HCT116 (cell line): ENCODE measurements around the gene CT47C1. TPM values are rescaled to one million over a fixed set of nuclear protein-coding genes. Genes with fewer than 3 reads are reported as not detected.
"Not testable (repeated sequence)": the region's sequence is repeated elsewhere in the genome, so short reads cannot be mapped to it uniquely, and the experiment has no call there.

Experiments used
- ATAC-seq: fragments of 200-7000 bp; cut with Tn5 transposase; 2 replicates; pipeline ENCODE4 v1.9.1; 2020; ENCODE audit warnings: mild to moderate bottlenecking, moderate library complexity
- BruUV-seq: library from RNA; stranded (reverse); fragments of 400-500 nt; replicated peaks from 2 replicates; lab custom pipeline; 2021; lab: Mats Ljungman, UMichigan
- CTCF ChIA-PET: fragments of 300-600 bp; sonication (Branson Sonifier 250); formaldehyde crosslinking; loops from one replicate; lab custom pipeline; 2021; ENCODE audit warnings: antibody characterized with exemption; lab: Charles Lee
- POLR2A ChIA-PET: fragments of 300-600, 350-600 bp; sonication (Branson Sonifier 250); formaldehyde crosslinking; loops from one replicate; lab custom pipeline; 2021; ENCODE audit warnings: antibody characterized with exemption; lab: Charles Lee
- RAD21 ChIA-PET, 2 experiments: fragments of 300-600 bp; sonication (Branson Sonifier 250); formaldehyde crosslinking; loops; one replicate each; lab custom pipeline; 2023; ENCODE audit warnings: low total read pairs in 2 of 2; ENCODE audit not compliant: uncharacterized antibody in 2 of 2, unreplicated experiment in 2 of 2, low non-redundant PET in 1 of 2; lab: Charles Lee
- DNase-seq: peaks from one replicate; pipeline ENCODE4 v3.0.0-alpha.2; 2010; ENCODE audit warnings: low read depth, low spot score
- H2AFZ ChIP-seq: fragments of 200-600 bp; shearing (Covaris generic), sonication (generic); 2 replicates; pipeline ENCODE4 v1.6.1; 2017; ENCODE audit warnings: low read depth, mixed run types, mixed read lengths, antibody characterized with exemption, low read length; ENCODE audit not compliant: poor library complexity, severe bottlenecking
- H3K27ac ChIP-seq: 2 replicates; pipeline ENCODE4 v1.5.1; 2012; ENCODE audit warnings: low read depth, low read length
- H3K27me3 ChIP-seq: fragments of 200-600 bp; sonication (generic); 2 replicates; pipeline ENCODE4 v1.6.1; 2016; ENCODE audit warnings: mixed run types, low read length, mixed read lengths; ENCODE audit not compliant: insufficient read depth
- H3K36me3 ChIP-seq, 2 experiments: fragments of 200-500 bp in 1 of 2; fragments of 200-600 bp in 1 of 2; sonication (Bioruptor generic) in 1 of 2; sonication (generic) in 1 of 2; 2 replicates each; pipeline versions ENCODE4 v1.5.1 to v1.6.1; 2014 to 2016; ENCODE audit warnings: low read length in 2 of 2, inconsistent platforms in 1 of 2, mixed read lengths in 1 of 2, mixed run types in 1 of 2; ENCODE audit not compliant: insufficient read depth in 2 of 2, control insufficient read depth in 1 of 2
- H3K4me1 ChIP-seq, 2 experiments: fragments of 200-600 bp in 1 of 2; sonication (generic) in 1 of 2; 2 replicates each; pipeline versions ENCODE4 v1.5.1 to v1.6.1; 2012 to 2017; ENCODE audit warnings: low read length in 2 of 2, inconsistent platforms in 1 of 2, mild to moderate bottlenecking in 1 of 2, mixed read lengths in 1 of 2, mixed run types in 1 of 2, moderate library complexity in 1 of 2; ENCODE audit not compliant: insufficient read depth in 2 of 2, control insufficient read depth in 1 of 2
- H3K4me2 ChIP-seq: fragments of 200-600 bp; sonication (generic); 2 replicates; pipeline ENCODE4 v1.6.1; 2017; ENCODE audit warnings: mixed run types, low read length, mixed read lengths
- H3K4me3 ChIP-seq, 2 experiments: fragments of 200-600 bp in 1 of 2; sonication (generic) in 1 of 2; replicated peaks in 1 of 2; 2 replicates each; pipeline ENCODE4 v1.5.1; 2011 to 2016; ENCODE audit warnings: low read length in 2 of 2, control low read depth in 1 of 2, low read depth in 1 of 2, mild to moderate bottlenecking in 1 of 2, mixed read lengths in 1 of 2, mixed run types in 1 of 2
- H3K79me2 ChIP-seq: fragments of 200-600 bp; sonication (generic); 2 replicates; pipeline ENCODE4 v1.6.1; 2017; ENCODE audit warnings: mild to moderate bottlenecking, mixed run types, low read length, moderate library complexity, mixed read lengths; ENCODE audit not compliant: insufficient read depth
- H3K9ac ChIP-seq: fragments of 200-600 bp; sonication (generic); 2 replicates; pipeline ENCODE4 v1.6.1; 2016; ENCODE audit warnings: low read length, mixed read lengths
- H3K9me2 ChIP-seq: fragments of 200-600 bp; sonication (generic), shearing (Covaris generic); 2 replicates; pipeline ENCODE4 v1.6.1; 2017; ENCODE audit warnings: mixed run types, mild to moderate bottlenecking, moderate library complexity; ENCODE audit not compliant: insufficient read depth
- H3K9me3 ChIP-seq, 2 experiments: fragments of 200-500 bp in 1 of 2; fragments of 200-600 bp in 1 of 2; sonication (Bioruptor generic) in 1 of 2; sonication (generic) in 1 of 2; 2 replicates each; pipeline ENCODE4 v1.6.1; 2014 to 2017; ENCODE audit warnings: low read length in 2 of 2, mixed read lengths in 2 of 2, inconsistent platforms in 1 of 2, low read depth in 1 of 2, mild to moderate bottlenecking in 1 of 2, mixed run types in 1 of 2, moderate library complexity in 1 of 2; ENCODE audit not compliant: control insufficient read depth in 1 of 2, insufficient read depth in 1 of 2
- H4K20me1 ChIP-seq: fragments of 200-600 bp; sonication (generic), shearing (Covaris generic); 2 replicates; pipeline ENCODE4 v1.6.1; 2017; ENCODE audit warnings: mixed run types, mild to moderate bottlenecking, moderate library complexity; ENCODE audit not compliant: insufficient read depth
- ELF1 ChIP-seq: IDR thresholded peaks from 2 replicates; pipeline ENCODE4 v1.6.1; 2012; ENCODE audit warnings: low read depth, borderline replicate concordance
- JUND ChIP-seq: IDR thresholded peaks from 2 replicates; pipeline ENCODE4 v1.6.1; 2012
- SRF ChIP-seq: IDR thresholded peaks from 2 replicates; pipeline ENCODE4 v1.6.1; 2012; ENCODE audit warnings: low read depth
- YY1 ChIP-seq: IDR thresholded peaks from 2 replicates; pipeline ENCODE4 v1.6.1; 2011; ENCODE audit warnings: low read length, low read depth, moderate library complexity, mild to moderate bottlenecking; ENCODE audit not compliant: insufficient replicate concordance; ENCODE audit errors: extremely low read depth
- intact Hi-C: fragments of 100-400 bp; cut with micrococcal nuclease; formaldehyde crosslinking; loops from 2 replicates; pipeline ENCODE4 v1.10.0; 2022
- total RNA-seq: library from RNA; stranded (reverse); gene quantifications from one replicate; pipeline ENCODE4 v1.2.1, GENCODE V29; 2021; ENCODE audit not compliant: unreplicated experiment

Gene CT47C1
- total RNA-seq, 1 experiment from 2014 or later: not detected

DNA sequence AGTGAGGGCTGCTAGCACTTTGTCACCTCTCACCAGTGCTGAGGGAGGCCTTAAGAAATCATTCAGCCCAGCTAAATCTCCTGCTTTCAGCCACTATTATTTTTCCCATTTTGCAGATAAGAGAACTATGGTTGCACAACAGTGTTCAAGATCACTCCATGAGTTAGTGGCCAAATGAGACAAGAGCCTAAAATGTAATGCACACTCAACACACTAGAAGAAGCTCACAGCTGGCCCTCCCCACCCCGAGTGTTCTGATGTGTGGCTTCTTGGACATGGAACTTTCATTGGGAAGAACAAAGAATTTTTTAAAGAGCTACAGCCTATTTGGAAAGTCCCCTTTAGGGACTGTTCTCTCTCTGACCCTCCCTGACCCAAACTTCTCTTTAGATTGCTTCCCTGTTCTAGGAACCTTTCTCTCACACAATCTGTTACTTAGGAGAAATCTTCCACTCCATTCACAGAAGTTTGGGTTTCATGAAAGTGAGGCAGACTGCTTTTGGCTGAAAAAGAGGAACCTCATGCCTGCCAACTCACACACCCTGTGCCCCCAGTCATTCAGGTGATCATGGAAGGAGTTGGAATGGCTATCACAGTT lies 44.0 kb upstream of the CT47C1 start:
- no peak overlapping the region for H3K4me2 ChIP-seq
- H2AFZ ChIP-seq: no peak overlapping the region
- RAD21 ChIA-PET: no interaction called here
- DNase-seq: no peak
- H3K4me3 ChIP-seq: no peak overlapping the region
- ATAC-seq: no peak
- TF ChIP-seq YY1 (no peak), ELF1 (no peak), SRF (no peak), JUND (no peak)
- H3K27me3 ChIP-seq: no peaks in the 10 kb centered on the region
- H3K79me2 ChIP-seq: no peaks in the 10 kb centered on the region
- no peak overlapping the region for H3K9ac ChIP-seq
- CTCF ChIA-PET: interaction anchor here (1.0 kb wide), 1 partner anchor 12 kb away, joined by 3 read pairs; no protein-coding TSS in a partner anchor
- H3K27ac ChIP-seq: no peak overlapping the region
- H3K36me3 ChIP-seq: no peaks in the 10 kb centered on the region
- H3K9me2 ChIP-seq: no peaks in the 10 kb centered on the region
- H3K4me1 ChIP-seq: no peaks in the 10 kb centered on the region
- intact Hi-C loops: no loop called here
- BruUV-seq: no TSS peak
- no peaks in the 10 kb centered on the region for H3K9me3 ChIP-seq
- H4K20me1 ChIP-seq: no peaks in the 10 kb centered on the region
- POLR2A ChIA-PET: no interaction called here

DNA sequence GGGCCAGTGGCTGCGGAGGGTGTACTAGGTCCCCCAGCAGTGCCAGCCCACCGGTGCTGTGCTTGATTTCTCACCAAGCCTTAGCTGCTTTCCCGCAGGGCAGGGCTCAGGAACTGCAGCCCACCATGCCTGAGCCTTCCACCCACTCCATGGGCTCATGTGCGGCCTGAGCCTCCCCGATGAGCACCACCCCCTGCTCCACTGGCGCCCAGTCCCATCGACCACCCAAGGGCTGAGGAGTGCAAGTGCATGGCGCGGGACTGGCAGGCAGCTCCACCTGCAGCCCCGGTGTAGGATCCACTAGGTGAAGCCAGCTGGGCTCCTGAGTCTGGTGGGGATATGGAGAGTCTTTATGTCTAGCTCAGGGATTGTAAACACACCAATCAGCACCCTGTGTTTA lies 43.1 kb upstream of the CT47C1 start:
- CTCF ChIA-PET, H4K20me1 ChIP-seq, H3K79me2 ChIP-seq, ATAC-seq, POLR2A ChIA-PET, H3K36me3 ChIP-seq, H3K27ac ChIP-seq, H3K4me3 ChIP-seq, H2AFZ ChIP-seq, H3K9me2 ChIP-seq, H3K9ac ChIP-seq, H3K4me2 ChIP-seq, RAD21 ChIA-PET, H3K9me3 ChIP-seq, BruUV-seq, H3K27me3 ChIP-seq, DNase-seq, intact Hi-C loops, H3K4me1 ChIP-seq: not testable (repeated sequence)
